Keratinocyte (primary cell): ENCODE data around the gene RPS6KL1. TPM values are rescaled to one million over a fixed set of nuclear protein-coding genes. Genes with fewer than 3 reads are reported as not detected.

Experiments used
- DNase-seq: peaks from one replicate; pipeline ENCODE4 v3.0.0-alpha.2; 2011; ENCODE audit warnings: low read depth, missing footprints, low spot score
- FAIRE-seq: peaks from 2 replicates; lab custom pipeline; 2011; peaks lifted over from hg19 to GRCh38; lab: Jason Lieb, UNC
- H2AFZ ChIP-seq: 2 replicates; pipeline ENCODE4 v1.6.0; 2012; ENCODE audit warnings: low read length, control low read depth, inconsistent platforms; ENCODE audit not compliant: control insufficient read depth
- H3K27ac ChIP-seq: 2 replicates; pipeline ENCODE4 v1.5.1; 2011; ENCODE audit warnings: low read length; ENCODE audit not compliant: control insufficient read depth, insufficient read depth
- H3K27me3 ChIP-seq: 3 replicates; pipeline ENCODE4 v1.6.0; 2011; ENCODE audit warnings: low read length; ENCODE audit not compliant: control insufficient read depth, insufficient read depth; ENCODE audit errors: extremely low read depth
- H3K36me3 ChIP-seq, 2 experiments: 2 replicates in 1 of 2; 3 replicates in 1 of 2; pipeline ENCODE4 v1.5.1; 2011; ENCODE audit warnings: low read length in 2 of 2, mild to moderate bottlenecking in 1 of 2; ENCODE audit not compliant: control insufficient read depth in 2 of 2, insufficient read depth in 2 of 2; ENCODE audit errors: extremely low read depth in 1 of 2
- H3K4me1 ChIP-seq: 3 replicates; pipeline ENCODE4 v1.5.1; 2011; ENCODE audit warnings: low read length; ENCODE audit not compliant: control insufficient read depth, insufficient read depth; ENCODE audit errors: extremely low read depth
- H3K4me2 ChIP-seq: 3 replicates; pipeline ENCODE4 v1.6.0; 2011; ENCODE audit warnings: low read depth, low read length; ENCODE audit not compliant: control insufficient read depth, insufficient read depth; ENCODE audit errors: extremely low read depth
- H3K4me3 ChIP-seq, 3 experiments: fragments of 200-600 bp in 1 of 3; sonication (generic) in 1 of 3; 2 replicates in 2 of 3; 3 replicates in 1 of 3; pipeline ENCODE4 v1.5.1; 2011 to 2016; ENCODE audit warnings: low read length in 3 of 3, mild to moderate bottlenecking in 3 of 3, control low read depth in 2 of 3, inconsistent platforms in 1 of 3, low read depth in 1 of 3, mixed read lengths in 1 of 3, mixed run types in 1 of 3, moderate library complexity in 1 of 3; ENCODE audit not compliant: control insufficient read depth in 2 of 3, insufficient read depth in 2 of 3; ENCODE audit errors: extremely low read depth in 1 of 3
- H3K79me2 ChIP-seq: 2 replicates; pipeline ENCODE4 v1.6.0; 2012; ENCODE audit warnings: low read length; ENCODE audit not compliant: control insufficient read depth, insufficient read depth
- H3K9ac ChIP-seq: 3 replicates; pipeline ENCODE4 v1.6.0; 2011; ENCODE audit warnings: low read length; ENCODE audit not compliant: control insufficient read depth, insufficient read depth; ENCODE audit errors: extremely low read depth
- H3K9me1 ChIP-seq: 3 replicates; pipeline ENCODE4 v1.6.0; 2011; ENCODE audit warnings: low read length; ENCODE audit not compliant: control insufficient read depth, insufficient read depth; ENCODE audit errors: extremely low read depth
- H3K9me3 ChIP-seq: 2 replicates; pipeline ENCODE4 v1.5.1; 2012; ENCODE audit warnings: low read depth, low read length; ENCODE audit not compliant: control insufficient read depth
- H4K20me1 ChIP-seq: 3 replicates; pipeline ENCODE4 v1.6.0; 2011; ENCODE audit warnings: low read length; ENCODE audit not compliant: control insufficient read depth, insufficient read depth; ENCODE audit errors: extremely low read depth
- EZH2 ChIP-seq: IDR thresholded peaks from one replicate; pipeline ENCODE4 v1.6.1; 2012; ENCODE audit warnings: inconsistent platforms, mild to moderate bottlenecking, low read length, moderate library complexity
- dilution Hi-C: fragments of 300-500 bp; cut with MboI; formaldehyde crosslinking; loops from one replicate; pipeline ENCODE4 v1.7.0; 2020; ENCODE audit warnings: low sequenced_read_pairs; ENCODE audit not compliant: extremely low pct_ligation_motif_present
- polyA plus RNA-seq, 5 experiments: library from polyadenylated mRNA; depleted of rRNA in 3 of 5; stranded (reverse) in 3 of 5; stranded (forward) in 1 of 5; unstranded in 1 of 5; fragments of >200 nt; gene quantifications; 1 replicate in 1 of 5; 2 replicates in 3 of 5; 3 replicates in 1 of 5; pipeline versions ENCODE4 v1.2.1 to v1.2.3, GENCODE V29; 2011 to 2012; ENCODE audit warnings: missing spikeins in 2 of 5, low read depth in 1 of 5, low replicate concordance in 1 of 5
- TF ChIP-seq, protein P1 (sequence below), 3 experiments: IDR thresholded peaks in 1 of 3; conservative IDR thresholded peaks in 1 of 3; optimal IDR thresholded peaks in 1 of 3; 2 replicates in 2 of 3; 3 replicates in 1 of 3; pipeline versions ENCODE3 to v1.5.1; 2011; ENCODE audit warnings: low read length in 3 of 3, mild to moderate bottlenecking in 3 of 3, moderate library complexity in 2 of 3, control low read depth in 1 of 3, inconsistent platforms in 1 of 3; ENCODE audit not compliant: insufficient read depth in 2 of 3; ENCODE audit errors: extremely low read depth in 1 of 3

Gene RPS6KL1
- polyA plus RNA-seq, 1 donor (not counting 4 experiments of a cell fraction or from before 2014, with no cell fraction given) = 0.69 TPM

DNA sequence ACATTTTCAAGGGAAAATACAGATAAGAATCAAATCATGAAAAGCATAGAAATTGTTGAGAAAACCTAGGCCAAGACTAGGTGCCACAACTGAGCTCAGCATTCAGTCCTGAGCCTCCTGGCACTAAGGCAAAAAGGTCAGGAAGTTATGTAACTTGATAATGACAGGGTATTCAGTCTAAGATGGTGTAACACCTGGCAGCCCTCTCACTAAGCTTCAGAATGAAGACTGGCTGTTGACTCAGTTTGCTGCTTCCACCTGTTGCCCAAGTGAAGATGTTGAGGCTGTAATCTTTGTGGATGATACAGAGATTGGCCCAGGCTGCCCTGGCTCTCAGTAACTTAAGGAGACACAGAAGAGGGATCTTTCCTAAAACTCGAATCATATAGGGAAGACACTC is 66.7 kb downstream of the RPS6KL1 start:
- H3K79me2 ChIP-seq = no peaks in the 10 kb centered on the region
- H3K9me3 ChIP-seq = no peaks in the 10 kb centered on the region
- no peak for FAIRE-seq
- no peak overlapping the region for H3K4me3 ChIP-seq
- no peak overlapping the region for H3K9ac ChIP-seq
- H3K27ac ChIP-seq = no peak overlapping the region
- no peak overlapping the region for H2AFZ ChIP-seq
- H4K20me1 ChIP-seq = no peaks in the 10 kb centered on the region
- no peaks in the 10 kb centered on the region for H3K9me1 ChIP-seq
- dilution Hi-C loops = no loop called here
- no peaks in the 10 kb centered on the region for H3K4me1 ChIP-seq
- H3K4me2 ChIP-seq = no peak overlapping the region
- no peak for DNase-seq
- H3K27me3 ChIP-seq = no peaks in the 10 kb centered on the region
- no peak for TF ChIP-seq EZH2
- TF ChIP-seq, protein P1, sequence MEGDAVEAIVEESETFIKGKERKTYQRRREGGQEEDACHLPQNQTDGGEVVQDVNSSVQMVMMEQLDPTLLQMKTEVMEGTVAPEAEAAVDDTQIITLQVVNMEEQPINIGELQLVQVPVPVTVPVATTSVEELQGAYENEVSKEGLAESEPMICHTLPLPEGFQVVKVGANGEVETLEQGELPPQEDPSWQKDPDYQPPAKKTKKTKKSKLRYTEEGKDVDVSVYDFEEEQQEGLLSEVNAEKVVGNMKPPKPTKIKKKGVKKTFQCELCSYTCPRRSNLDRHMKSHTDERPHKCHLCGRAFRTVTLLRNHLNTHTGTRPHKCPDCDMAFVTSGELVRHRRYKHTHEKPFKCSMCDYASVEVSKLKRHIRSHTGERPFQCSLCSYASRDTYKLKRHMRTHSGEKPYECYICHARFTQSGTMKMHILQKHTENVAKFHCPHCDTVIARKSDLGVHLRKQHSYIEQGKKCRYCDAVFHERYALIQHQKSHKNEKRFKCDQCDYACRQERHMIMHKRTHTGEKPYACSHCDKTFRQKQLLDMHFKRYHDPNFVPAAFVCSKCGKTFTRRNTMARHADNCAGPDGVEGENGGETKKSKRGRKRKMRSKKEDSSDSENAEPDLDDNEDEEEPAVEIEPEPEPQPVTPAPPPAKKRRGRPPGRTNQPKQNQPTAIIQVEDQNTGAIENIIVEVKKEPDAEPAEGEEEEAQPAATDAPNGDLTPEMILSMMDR (optimal IDR thresholded peaks at IDR 0.05 in 1 of 3, IDR thresholded peaks at IDR 0.05 in 1 of 3, conservative IDR thresholded peaks at IDR 0.05 in 1 of 3; ENCODE audit: extremely low read depth in 1 of 3, insufficient read depth in 2 of 3, low read length in 3 of 3) = no peak
- no peaks in the 10 kb centered on the region for H3K36me3 ChIP-seq

DNA sequence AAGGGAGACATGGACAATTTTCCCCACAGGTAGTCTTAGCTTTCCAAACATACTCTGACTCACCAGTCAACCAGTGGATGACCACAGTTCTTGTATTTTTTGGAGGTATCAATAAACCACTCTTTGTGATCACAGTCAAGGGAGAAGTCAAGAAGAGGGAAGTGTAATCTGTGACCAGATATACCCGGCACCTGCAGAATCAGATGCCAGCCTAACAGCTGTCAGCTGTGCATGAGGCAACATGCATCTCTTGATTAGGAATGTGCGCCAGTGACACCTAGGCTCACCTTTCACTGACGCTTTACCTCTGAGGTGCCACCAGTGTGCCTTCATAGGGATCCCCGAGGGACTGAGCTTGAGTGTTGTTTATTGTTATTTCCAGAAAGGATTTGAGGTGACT is 67.1 kb downstream of the RPS6KL1 start:
- no peak for TF ChIP-seq EZH2
- dilution Hi-C loops = no loop called here
- H3K9ac ChIP-seq = no peak overlapping the region
- H4K20me1 ChIP-seq = no peaks in the 10 kb centered on the region
- H3K27ac ChIP-seq = no peak overlapping the region
- H2AFZ ChIP-seq = no peak overlapping the region
- no peaks in the 10 kb centered on the region for H3K36me3 ChIP-seq
- no peak overlapping the region for H3K4me2 ChIP-seq
- peaks cover 1% of the 10 kb centered on the region for H3K4me1 ChIP-seq
- H3K9me3 ChIP-seq = no peaks in the 10 kb centered on the region
- no peaks in the 10 kb centered on the region for H3K27me3 ChIP-seq
- DNase-seq (no peak), FAIRE-seq (no peak)
- H3K4me3 ChIP-seq = no peak overlapping the region
- no peaks in the 10 kb centered on the region for H3K79me2 ChIP-seq
- H3K9me1 ChIP-seq = no peaks in the 10 kb centered on the region

DNA sequence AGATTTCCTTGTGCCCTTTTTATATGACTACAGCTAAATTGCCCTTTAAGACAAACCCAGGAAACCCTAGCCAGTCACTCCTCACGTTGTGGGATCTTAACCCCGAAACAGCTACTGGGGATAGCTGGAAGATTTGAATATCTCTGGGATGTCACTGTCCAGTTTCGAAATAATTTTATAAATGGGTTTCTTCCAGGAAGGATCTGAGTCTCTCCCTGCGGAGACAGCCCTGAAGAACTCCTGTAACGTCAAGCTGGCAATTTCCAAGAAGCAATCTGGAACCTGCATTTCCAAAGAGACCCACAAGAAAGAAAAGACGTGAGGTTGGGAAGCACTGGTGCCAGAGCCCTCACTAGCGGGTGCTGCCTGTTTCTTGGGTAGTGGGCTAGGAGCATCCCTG is 68.0 kb downstream of the RPS6KL1 start:
- Histone ChIP-seq H3K27me3 (no peaks in the 10 kb centered on the region), H4K20me1 (no peaks in the 10 kb centered on the region), H3K79me2 (no peaks in the 10 kb centered on the region), H3K9me3 (no peaks in the 10 kb centered on the region), H3K36me3 (no peaks in the 10 kb centered on the region), H3K9me1 (no peaks in the 10 kb centered on the region), H2AFZ (no peak overlapping the region), H3K27ac (no peak overlapping the region), H3K4me1 (peaks cover 7% of the 10 kb centered on the region), H3K9ac (no peak overlapping the region), H3K4me3 (no peak overlapping the region), H3K4me2 (no peak overlapping the region)
- FAIRE-seq (no peak), DNase-seq (no peak)
- TF ChIP-seq, protein P1 (optimal IDR thresholded peaks at IDR 0.05 in 1 of 3, IDR thresholded peaks at IDR 0.05 in 1 of 3, conservative IDR thresholded peaks at IDR 0.05 in 1 of 3; ENCODE audit: extremely low read depth in 1 of 3, insufficient read depth in 2 of 3, low read length in 3 of 3) = no peak
- TF ChIP-seq EZH2 = no peak
- dilution Hi-C loops = no loop called here
